Measurements from ENCODE around the gene MRPL10.

The MRPL10 gene

DNA sequence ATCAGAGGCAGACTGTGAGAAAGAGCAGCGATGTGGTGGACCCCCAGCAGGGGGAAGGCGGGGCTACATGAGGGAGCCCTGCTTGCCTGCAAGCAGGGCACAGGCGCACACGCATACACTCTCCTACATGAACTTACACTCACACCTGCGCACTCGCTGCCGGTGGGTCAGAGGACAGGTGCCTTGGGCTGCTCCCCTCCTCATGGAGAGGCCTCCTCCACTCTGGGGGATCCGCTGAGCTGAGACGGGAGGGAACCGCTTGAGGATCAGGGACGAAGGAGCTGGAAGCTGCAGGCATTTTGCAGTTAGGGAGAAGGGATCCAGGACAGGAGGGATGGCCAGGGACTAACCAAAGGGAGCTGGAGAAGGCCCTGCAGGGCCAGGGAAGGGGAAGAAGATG, 23.9 kb downstream of the MRPL10 start:
- Histone ChIP-seq H3K27ac (ENCODE audit: low read length) (no peak overlapping the region), H3K4me1 (ENCODE audit: insufficient read depth, low read length) (no peaks in the 10 kb centered on the region), H3K36me3 (ENCODE audit: insufficient read depth, low read depth, low read length) (peaks cover 12% of the 10 kb centered on the region; the same call in 1 of the 2 replicates)

DNA sequence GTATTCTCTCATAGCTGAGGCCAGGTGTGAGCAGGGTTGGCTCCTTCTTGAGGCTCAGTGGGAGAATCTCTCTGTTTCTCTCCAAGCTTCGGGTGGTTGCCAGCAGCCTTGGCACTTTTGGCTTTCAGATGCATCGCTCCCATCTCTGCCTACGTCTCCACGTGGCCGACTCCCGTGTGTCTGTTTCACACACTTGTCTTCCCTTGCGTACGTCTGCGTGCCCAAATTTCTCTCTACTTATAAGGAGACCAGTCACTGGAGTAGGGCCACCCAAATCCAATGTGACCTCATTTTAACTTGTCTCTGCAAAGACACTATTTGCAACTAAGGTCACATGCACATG, 24.5 kb downstream of the MRPL10 start:
- Histone ChIP-seq H3K4me1 (ENCODE audit: insufficient read depth, low read length) (no peaks in the 10 kb centered on the region), H3K9me3 (ENCODE audit: insufficient read depth, low read depth, low read length) (no peaks in the 10 kb centered on the region), H3K9ac (ENCODE audit: low read depth, low read length) (no peak overlapping the region), H3K27me3 (ENCODE audit: insufficient read depth, low read length) (no peaks in the 10 kb centered on the region; the same call in 1 of the 2 replicates), H3K27ac (ENCODE audit: low read length) (no peak overlapping the region), H3K36me3 (ENCODE audit: insufficient read depth, low read depth, low read length) (peaks cover 12% of the 10 kb centered on the region; the same call in 1 of the 2 replicates), H3K4me3 (ENCODE audit: low read length) (no peak overlapping the region)

More for the DNA sequence above, 23.9 kb downstream of the MRPL10 start:
- H3K9me3 ChIP-seq (ENCODE audit: insufficient read depth, low read depth, low read length): no peaks in the 10 kb centered on the region
- no peak overlapping the region for H3K9ac ChIP-seq (ENCODE audit: low read depth, low read length)
- no peak overlapping the region for H3K4me3 ChIP-seq (ENCODE audit: low read length)
- no peaks in the 10 kb centered on the region; the same call in 1 of the 2 replicates for H3K27me3 ChIP-seq (ENCODE audit: insufficient read depth, low read length)

DNA sequence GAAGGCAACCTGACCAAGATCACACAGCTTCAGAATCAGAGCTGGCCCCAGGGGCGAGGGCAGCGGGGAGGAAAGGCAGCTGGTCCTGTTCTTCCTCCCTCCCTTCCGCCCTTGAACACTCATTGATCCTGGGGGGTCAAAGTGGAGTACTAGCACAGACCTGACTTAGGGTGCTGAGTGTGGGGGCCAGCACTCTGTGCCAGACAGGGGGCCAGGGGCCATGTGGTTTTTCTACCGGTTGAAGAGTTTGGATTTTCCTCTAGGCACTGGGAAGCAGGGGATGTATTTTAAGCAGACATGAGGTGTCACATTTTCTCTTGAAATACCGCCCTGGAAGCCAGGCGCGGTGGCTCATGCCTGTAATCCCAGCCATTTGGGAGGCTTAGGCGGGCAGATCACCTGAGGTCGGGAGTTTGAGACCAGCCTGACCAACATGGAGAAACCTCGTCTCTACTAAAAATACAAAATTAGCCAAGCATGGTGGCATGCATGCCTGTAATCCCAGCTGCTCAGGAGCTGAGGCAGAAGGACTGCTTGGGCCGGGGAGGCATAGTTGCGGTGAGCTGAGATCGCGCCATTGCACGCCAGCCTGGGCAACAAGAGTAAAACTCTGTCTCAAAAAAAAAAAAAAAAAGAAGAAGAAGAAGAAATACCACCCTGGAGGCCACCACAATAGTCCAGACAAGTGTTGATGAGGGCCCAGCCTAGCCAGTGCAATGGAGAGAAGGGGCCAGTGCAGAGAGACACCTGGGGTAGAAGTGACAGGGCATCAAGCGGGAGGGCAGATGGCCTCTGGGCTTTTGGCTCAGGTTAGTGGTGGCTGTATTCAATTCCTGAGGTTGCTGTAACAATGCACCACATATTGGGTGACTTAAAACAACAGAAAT, 25.1 kb downstream of the MRPL10 start:
- Histone ChIP-seq H3K27me3 (ENCODE audit: insufficient read depth, low read length) (no peaks in the 10 kb centered on the region; the same call in 1 of the 2 replicates), H3K9ac (ENCODE audit: low read depth, low read length) (no peak overlapping the region), H3K27ac (ENCODE audit: low read length) (no peak overlapping the region), H3K4me3 (ENCODE audit: low read length) (no peak overlapping the region), H3K36me3 (ENCODE audit: insufficient read depth, low read depth, low read length) (peaks cover 12% of the 10 kb centered on the region; the same call in 1 of the 2 replicates), H3K9me3 (ENCODE audit: insufficient read depth, low read depth, low read length) (no peaks in the 10 kb centered on the region), H3K4me1 (ENCODE audit: insufficient read depth, low read length) (no peaks in the 10 kb centered on the region)

DNA sequence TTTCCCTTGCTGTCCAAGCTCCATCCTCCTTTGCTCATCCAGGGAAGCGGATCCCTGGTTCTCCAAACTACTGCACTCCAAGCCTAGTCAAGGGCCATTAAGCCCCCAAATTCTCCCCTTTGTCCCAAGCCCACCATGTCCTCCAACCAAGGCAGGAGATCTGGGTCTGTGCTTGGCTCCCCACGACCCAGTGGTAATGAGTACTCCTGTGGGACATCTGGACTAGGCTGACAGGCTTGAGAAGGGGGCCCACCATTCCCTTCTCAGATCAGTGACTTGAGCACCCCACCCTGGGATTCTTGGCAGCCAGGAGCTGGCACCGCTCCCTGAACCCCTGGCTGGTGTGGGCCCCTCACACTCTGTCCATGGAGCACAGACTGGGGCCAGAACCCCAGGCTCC, 26.9 kb downstream of the MRPL10 start:
- no peak overlapping the region for H3K9ac ChIP-seq (ENCODE audit: low read depth, low read length)
- no peak overlapping the region for H3K27ac ChIP-seq (ENCODE audit: low read length)
- H3K36me3 ChIP-seq (ENCODE audit: insufficient read depth, low read depth, low read length): peaks cover 10% of the 10 kb centered on the region; the same call in 1 of the 2 replicates
- no peak overlapping the region for H3K4me3 ChIP-seq (ENCODE audit: low read length)
- no peaks in the 10 kb centered on the region for H3K9me3 ChIP-seq (ENCODE audit: insufficient read depth, low read depth, low read length)
- no peaks in the 10 kb centered on the region for H3K4me1 ChIP-seq (ENCODE audit: insufficient read depth, low read length)
- no peaks in the 10 kb centered on the region; the same call in 1 of the 2 replicates for H3K27me3 ChIP-seq (ENCODE audit: insufficient read depth, low read length)

DNA sequence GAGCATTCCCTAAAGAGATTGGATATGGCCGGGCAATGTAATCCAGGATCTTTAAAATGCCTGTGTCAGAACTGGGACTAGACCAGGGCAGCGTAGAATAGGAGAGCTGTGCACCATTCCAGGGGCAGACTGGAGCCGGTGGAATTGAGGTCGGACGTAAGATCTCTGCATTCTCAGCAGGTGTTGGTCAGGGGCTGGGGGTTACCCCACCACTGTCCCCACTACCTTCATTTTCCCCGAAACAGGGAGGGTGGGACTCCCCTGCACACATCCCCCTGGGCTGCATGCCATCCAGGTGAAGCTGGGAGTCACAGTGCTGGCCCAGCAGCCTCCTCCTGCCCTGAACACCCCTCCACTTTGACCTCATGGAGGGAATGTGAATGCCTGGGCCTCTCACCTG, 27.6 kb downstream of the MRPL10 start:
- H3K4me1 ChIP-seq (ENCODE audit: insufficient read depth, low read length): no peaks in the 10 kb centered on the region
- no peak overlapping the region for H3K4me3 ChIP-seq (ENCODE audit: low read length)
- H3K9ac ChIP-seq (ENCODE audit: low read depth, low read length): no peak overlapping the region
- no peak overlapping the region for H3K27ac ChIP-seq (ENCODE audit: low read length)
- H3K9me3 ChIP-seq (ENCODE audit: insufficient read depth, low read depth, low read length): no peaks in the 10 kb centered on the region
- peaks cover 2% of the 10 kb centered on the region; the same call in 1 of the 2 replicates for H3K36me3 ChIP-seq (ENCODE audit: insufficient read depth, low read depth, low read length)
- H3K27me3 ChIP-seq (ENCODE audit: insufficient read depth, low read length): no peaks in the 10 kb centered on the region; the same call in 1 of the 2 replicates

DNA sequence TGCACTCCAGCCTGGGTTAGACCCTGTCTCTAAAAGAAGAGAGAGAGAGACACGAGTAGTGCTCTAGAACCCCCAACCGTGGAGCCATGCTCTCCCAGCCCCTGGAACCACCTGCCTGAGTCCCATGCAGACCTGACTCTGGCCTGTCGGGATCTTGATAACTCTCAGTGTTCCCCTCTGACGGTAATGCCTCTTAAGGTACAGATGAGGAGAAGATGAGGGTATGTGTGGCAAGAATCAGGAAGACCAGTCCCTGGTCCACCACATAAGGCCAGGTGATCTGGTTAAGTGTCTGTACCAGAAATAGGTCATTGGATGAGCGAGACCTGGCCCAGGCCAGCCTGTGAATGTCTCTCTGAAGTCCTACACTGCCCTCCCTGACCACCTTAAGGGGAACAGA, 28.1 kb downstream of the MRPL10 start:
- Histone ChIP-seq H3K9me3 (ENCODE audit: insufficient read depth, low read depth, low read length) (no peaks in the 10 kb centered on the region), H3K27ac (ENCODE audit: low read length) (no peak overlapping the region), H3K27me3 (ENCODE audit: insufficient read depth, low read length) (no peaks in the 10 kb centered on the region; the same call in 1 of the 2 replicates), H3K4me3 (ENCODE audit: low read length) (no peak overlapping the region), H3K9ac (ENCODE audit: low read depth, low read length) (no peak overlapping the region), H3K4me1 (ENCODE audit: insufficient read depth, low read length) (no peaks in the 10 kb centered on the region), H3K36me3 (ENCODE audit: insufficient read depth, low read depth, low read length) (peaks cover 2% of the 10 kb centered on the region; the same call in 1 of the 2 replicates)

DNA sequence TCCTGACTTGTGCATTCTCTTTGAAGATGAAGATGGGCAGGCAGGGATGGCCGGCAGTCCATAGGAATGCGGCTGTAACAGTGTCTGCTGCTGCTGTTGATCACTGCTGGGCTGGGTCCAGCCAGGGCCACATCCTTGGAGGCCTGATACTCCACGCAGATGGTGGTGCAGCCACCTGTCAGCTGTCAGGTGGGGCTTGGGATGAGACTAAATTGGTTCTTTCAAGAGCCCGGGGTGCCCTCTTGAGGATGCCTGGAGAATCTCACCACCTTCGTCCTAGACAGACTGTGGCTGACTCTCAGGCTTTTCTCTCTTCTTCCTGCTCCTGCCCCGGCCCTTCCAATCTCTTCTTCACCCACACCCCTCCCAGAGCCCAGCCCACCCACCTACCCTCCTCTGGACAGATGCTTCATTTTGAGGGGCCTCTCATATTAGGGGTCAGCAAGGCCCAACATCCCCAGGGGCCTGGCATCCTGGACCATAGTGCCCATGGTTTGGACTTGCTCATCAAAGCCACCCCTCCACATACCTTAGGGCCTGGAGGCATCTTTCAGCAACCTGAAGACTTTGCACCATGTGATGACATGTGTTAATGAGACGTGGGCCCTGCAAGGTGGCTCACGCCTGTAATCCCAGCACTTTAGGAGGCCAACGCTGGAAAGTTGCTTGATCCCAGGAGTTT, 28.9 kb downstream of the MRPL10 start:
- Histone ChIP-seq H3K4me3 (ENCODE audit: low read length) (no peak overlapping the region), H3K9me3 (ENCODE audit: insufficient read depth, low read depth, low read length) (no peaks in the 10 kb centered on the region), H3K27me3 (ENCODE audit: insufficient read depth, low read length) (no peaks in the 10 kb centered on the region; the same call in 1 of the 2 replicates), H3K9ac (ENCODE audit: low read depth, low read length) (no peak overlapping the region), H3K27ac (ENCODE audit: low read length) (no peak overlapping the region), H3K36me3 (ENCODE audit: insufficient read depth, low read depth, low read length) (peaks cover 2% of the 10 kb centered on the region; the same call in 1 of the 2 replicates), H3K4me1 (ENCODE audit: insufficient read depth, low read length) (no peaks in the 10 kb centered on the region)

DNA sequence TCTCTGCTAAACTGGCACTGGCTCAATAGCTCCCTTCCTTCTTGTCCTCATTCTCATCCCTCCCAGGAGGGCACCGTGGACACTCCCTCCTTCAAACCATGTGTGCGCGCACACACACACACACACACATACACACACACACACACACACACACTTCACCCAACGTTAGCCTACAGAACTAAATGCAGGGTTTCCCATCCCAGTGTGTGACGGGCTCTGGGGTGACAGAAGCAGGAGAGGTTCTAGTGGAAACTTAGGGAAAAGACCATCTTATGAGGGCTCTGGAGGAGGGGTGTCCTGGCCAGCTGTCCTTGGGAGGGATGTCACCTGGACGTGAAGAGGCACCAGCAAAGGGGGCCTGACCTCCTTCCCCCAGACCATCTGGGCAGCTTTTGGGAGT, 29.4 kb downstream of the MRPL10 start:
- Histone ChIP-seq H3K9me3 (ENCODE audit: insufficient read depth, low read depth, low read length) (no peaks in the 10 kb centered on the region), H3K27me3 (ENCODE audit: insufficient read depth, low read length) (no peaks in the 10 kb centered on the region; the same call in 1 of the 2 replicates), H3K4me3 (ENCODE audit: low read length) (no peak overlapping the region), H3K9ac (ENCODE audit: low read depth, low read length) (no peak overlapping the region), H3K27ac (ENCODE audit: low read length) (no peak overlapping the region), H3K4me1 (ENCODE audit: insufficient read depth, low read length) (no peaks in the 10 kb centered on the region), H3K36me3 (ENCODE audit: insufficient read depth, low read depth, low read length) (no peaks in the 10 kb centered on the region)

DNA sequence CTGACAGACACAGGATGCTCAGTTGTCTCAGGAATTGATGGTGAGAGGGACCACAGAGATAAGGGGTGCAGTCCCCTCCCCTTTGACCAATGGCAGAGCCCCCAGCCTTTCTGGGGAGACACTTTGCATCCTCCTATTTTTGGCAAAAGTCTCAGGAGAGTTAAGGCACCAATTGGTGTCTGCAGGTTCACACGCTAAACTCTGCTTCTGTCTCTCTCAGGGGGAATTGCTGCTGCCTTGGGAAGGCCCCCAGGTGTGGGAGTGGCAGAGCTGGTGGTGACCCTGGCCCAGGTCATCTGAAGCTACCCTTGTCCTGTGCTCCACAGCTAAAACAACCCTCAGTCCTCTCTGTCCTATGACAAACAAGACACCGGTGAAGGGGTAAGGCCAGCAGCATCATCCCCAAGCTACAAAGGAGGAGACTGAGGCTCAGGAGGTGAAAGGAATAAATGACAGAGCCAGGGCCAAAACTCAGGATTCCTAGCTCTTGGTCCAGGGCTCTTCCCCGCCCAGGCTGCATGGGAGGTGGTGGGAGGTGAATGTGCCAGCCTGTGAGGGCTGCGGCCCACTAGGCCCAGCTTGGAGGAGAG, 30.1 kb downstream of the MRPL10 start:
- H3K9me3 ChIP-seq (ENCODE audit: insufficient read depth, low read depth, low read length): no peaks in the 10 kb centered on the region
- H3K9ac ChIP-seq (ENCODE audit: low read depth, low read length): no peak overlapping the region
- H3K27ac ChIP-seq (ENCODE audit: low read length): no peak overlapping the region
- no peaks in the 10 kb centered on the region; the same call in 1 of the 2 replicates for H3K27me3 ChIP-seq (ENCODE audit: insufficient read depth, low read length)
- no peak overlapping the region for H3K4me3 ChIP-seq (ENCODE audit: low read length)
- H3K36me3 ChIP-seq (ENCODE audit: insufficient read depth, low read depth, low read length): no peaks in the 10 kb centered on the region
- no peaks in the 10 kb centered on the region for H3K4me1 ChIP-seq (ENCODE audit: insufficient read depth, low read length)

DNA sequence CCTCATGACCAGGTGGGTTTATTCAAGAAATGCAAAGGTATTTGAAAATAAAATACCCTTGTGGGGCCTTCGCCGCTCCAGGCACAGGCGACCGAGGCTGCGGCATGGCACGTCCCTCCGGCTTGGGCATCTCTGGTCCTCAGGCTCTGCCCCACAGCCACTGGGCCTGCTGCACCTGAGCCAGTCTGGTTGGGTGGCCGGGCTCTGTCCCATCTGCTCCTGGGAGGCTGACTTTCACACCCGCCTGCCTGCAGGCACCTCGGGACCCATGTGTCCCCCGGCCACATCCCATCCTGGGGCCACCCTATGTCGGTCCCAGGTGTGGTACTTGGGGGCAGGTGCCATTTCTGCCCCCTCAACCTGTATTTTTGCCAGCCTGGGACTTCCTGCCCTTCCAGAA, 30.7 kb downstream of the MRPL10 start:
- Histone ChIP-seq H3K36me3 (ENCODE audit: insufficient read depth, low read depth, low read length) (no peaks in the 10 kb centered on the region), H3K27me3 (ENCODE audit: insufficient read depth, low read length) (peaks cover under 1% of the 10 kb centered on the region; the same call in 1 of the 2 replicates), H3K4me3 (ENCODE audit: low read length) (no peak overlapping the region), H3K27ac (ENCODE audit: low read length) (no peak overlapping the region), H3K4me1 (ENCODE audit: insufficient read depth, low read length) (no peaks in the 10 kb centered on the region), H3K9ac (ENCODE audit: low read depth, low read length) (no peak overlapping the region), H3K9me3 (ENCODE audit: insufficient read depth, low read depth, low read length) (no peaks in the 10 kb centered on the region)

DNA sequence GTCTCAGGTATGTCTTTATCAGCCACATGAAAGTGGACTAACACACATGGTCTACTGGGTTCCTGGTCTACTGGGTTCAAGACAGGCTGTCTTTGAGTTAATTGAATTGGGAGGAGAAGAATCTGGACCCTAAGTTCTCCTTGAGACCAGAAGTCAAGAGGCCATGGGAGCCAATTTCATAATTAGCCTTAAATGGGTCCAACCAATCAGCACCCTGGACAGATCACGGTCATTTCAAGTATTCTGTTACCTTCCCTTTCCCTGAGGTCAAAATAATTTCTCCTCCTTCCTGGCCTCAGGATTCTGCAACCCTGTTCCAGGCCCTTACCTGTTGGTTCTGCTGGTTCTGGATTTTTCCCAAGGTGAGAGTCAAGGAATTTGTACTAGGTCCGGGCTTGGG, 33.5 kb downstream of the MRPL10 start:
- H3K27ac ChIP-seq (ENCODE audit: low read length): no peak overlapping the region
- no peaks in the 10 kb centered on the region for H3K36me3 ChIP-seq (ENCODE audit: insufficient read depth, low read depth, low read length)
- H3K27me3 ChIP-seq (ENCODE audit: insufficient read depth, low read length): peaks cover 26% of the 10 kb centered on the region
- no peaks in the 10 kb centered on the region for H3K9me3 ChIP-seq (ENCODE audit: insufficient read depth, low read depth, low read length)
- H3K9ac ChIP-seq (ENCODE audit: low read depth, low read length): no peak overlapping the region
- no peak overlapping the region for H3K4me3 ChIP-seq (ENCODE audit: low read length)
- H3K4me1 ChIP-seq (ENCODE audit: insufficient read depth, low read length): no peaks in the 10 kb centered on the region
